DLD1 (cell line): Measurements from ENCODE around the gene ECT2.
"Not testable (repeated sequence)": the region's sequence is repeated elsewhere in the genome, so short reads cannot be mapped to it uniquely, and the experiment has no call there.

Source experiments
- in situ Hi-C: cut with HindIII; loops from 2 replicates; pipeline ENCODE4 v1.10.0; 2017; ENCODE audit warnings: low sequenced_read_pairs

Gene ECT2, protein sequence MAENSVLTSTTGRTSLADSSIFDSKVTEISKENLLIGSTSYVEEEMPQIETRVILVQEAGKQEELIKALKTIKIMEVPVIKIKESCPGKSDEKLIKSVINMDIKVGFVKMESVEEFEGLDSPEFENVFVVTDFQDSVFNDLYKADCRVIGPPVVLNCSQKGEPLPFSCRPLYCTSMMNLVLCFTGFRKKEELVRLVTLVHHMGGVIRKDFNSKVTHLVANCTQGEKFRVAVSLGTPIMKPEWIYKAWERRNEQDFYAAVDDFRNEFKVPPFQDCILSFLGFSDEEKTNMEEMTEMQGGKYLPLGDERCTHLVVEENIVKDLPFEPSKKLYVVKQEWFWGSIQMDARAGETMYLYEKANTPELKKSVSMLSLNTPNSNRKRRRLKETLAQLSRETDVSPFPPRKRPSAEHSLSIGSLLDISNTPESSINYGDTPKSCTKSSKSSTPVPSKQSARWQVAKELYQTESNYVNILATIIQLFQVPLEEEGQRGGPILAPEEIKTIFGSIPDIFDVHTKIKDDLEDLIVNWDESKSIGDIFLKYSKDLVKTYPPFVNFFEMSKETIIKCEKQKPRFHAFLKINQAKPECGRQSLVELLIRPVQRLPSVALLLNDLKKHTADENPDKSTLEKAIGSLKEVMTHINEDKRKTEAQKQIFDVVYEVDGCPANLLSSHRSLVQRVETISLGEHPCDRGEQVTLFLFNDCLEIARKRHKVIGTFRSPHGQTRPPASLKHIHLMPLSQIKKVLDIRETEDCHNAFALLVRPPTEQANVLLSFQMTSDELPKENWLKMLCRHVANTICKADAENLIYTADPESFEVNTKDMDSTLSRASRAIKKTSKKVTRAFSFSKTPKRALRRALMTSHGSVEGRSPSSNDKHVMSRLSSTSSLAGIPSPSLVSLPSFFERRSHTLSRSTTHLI

GRCh38 chr3:172750368-172751174 lies at the start of gene ECT2:
Gene ECT2, plus strand, starts transcription at chr3:172750726. Its CDS starts 3,805 bp downstream, at chr3:172754531.
- in situ Hi-C loops: no loop called here

- in situ Hi-C loops: no loop called here
Observed at GRCh38 chr3:172700936-172701455, 49.5 kb upstream of the ECT2 start.

DNA sequence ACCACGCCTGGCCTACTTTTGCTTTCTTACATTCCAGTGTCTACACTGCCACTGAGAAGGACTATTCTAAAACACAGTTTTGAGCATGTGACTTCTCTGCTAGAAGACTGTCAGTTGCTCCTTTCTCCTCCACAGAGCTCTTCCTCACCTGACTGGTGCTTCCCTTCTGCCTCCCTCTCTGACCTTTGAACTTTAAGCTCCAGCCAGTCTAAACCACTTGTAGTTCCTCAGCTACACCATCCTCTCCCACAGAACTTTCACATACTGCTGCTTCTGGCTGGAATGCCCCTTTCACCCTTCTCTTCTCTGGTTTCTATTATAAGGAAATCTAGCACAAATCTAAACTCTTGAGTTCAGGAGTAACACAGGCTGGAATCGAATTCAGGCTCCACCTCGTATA lies 48.8 kb upstream of the ECT2 start:
- in situ Hi-C loops: no loop called here

DNA sequence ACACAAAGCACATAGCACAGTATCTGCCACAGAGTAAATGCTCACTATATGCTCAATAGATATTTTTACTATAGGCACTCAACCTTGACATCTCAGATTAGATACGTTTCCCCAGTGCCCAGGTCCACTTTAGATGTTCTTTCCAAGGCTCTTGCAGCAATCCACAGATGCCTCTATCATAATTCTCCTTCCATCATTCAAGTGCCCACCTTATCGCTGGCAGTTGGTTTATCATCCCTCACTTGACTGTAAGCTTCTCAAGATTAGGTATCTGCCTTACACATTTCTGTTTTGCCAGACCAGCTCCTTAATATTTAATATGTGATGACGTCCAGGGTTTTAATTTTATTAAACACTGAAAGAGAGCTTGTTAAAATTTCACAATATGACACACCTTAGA lies 48.3 kb upstream of the ECT2 start:
- in situ Hi-C loops: no loop called here

GRCh38 chr3:172702731-172703130 lies 47.8 kb upstream of the ECT2 start:
- in situ Hi-C loops: not testable (repeated sequence)

DNA sequence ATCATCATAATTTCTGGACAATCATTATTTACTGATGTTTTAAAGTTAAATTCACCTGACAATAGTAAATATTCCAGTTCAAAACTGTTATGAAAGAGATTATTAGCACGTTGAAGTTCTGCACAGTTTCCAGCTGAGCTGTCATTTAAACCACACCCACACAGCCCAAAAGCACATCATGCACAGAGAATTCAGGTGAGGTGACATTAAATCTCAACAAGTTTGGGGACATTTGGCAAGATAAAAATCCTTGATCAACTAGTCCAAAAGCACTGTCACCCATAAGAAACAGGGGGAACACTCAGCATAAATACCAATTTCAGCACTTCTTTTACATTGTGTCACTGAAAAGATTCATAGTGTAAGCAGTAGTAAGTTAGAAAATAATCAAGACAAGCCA lies 46.5 kb upstream of the ECT2 start:
- in situ Hi-C loops: no loop called here

DNA sequence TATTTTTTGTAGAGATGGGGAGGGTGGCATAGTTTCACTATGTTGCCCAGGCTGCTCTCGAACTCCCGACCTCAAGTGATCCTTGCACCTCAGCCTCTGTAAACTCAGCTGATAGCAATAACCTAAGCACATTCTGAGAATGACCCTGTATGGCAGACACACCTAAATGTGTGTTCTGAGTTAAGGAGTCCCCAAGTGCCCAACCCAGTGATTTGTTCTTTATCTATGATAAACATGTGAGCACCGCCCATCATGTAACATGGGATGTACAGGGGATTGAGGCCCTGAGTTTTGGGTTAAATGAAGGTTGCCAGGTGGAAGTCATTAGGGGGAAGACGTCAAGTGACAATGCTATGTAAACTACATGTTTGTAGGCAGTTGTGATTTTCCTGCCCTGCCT lies 45.4 kb upstream of the ECT2 start:
- in situ Hi-C loops: no loop called here

DNA sequence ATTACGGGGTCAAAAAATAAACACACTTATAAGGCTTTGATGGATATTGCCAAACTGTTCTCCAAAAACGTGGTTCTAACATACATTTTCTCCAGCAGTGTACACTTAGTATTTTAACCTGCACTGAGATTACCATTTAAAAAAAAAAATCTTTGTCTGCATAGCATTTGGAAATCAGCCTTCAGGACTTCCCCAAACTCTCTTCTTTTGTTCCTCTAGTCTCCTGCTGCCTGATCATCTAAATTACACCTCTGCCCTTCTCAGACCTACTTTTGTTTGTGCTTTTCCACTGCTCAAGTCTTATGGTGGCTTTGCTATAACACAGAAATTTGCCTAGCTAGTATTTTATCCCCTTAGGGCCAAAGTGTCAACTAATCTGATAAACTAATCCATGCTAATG lies 43.5 kb upstream of the ECT2 start:
- in situ Hi-C loops: no loop called here

DNA sequence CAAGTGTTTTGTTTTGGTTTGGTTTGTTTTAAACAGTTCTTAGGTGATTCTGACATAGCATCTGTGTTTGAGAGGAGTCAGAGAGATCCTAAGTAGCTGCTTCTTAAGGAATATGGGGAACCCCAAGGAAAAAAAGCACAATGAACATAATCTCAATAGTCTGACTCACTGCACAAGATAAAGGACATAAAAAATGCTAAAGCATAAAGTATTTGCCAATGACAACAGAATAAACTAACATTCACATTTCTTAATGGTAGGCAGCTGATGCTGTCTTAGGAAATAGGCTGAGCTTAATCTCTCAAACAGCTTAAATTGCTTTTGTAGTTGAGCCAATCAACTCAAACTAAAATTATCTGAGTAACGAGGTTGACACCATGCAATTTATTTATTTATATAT lies 42.6 kb upstream of the ECT2 start:
- in situ Hi-C loops: no loop called here

- in situ Hi-C loops: no loop called here
Observed at GRCh38 chr3:172708921-172709773, 41.4 kb upstream of the ECT2 start.

DNA sequence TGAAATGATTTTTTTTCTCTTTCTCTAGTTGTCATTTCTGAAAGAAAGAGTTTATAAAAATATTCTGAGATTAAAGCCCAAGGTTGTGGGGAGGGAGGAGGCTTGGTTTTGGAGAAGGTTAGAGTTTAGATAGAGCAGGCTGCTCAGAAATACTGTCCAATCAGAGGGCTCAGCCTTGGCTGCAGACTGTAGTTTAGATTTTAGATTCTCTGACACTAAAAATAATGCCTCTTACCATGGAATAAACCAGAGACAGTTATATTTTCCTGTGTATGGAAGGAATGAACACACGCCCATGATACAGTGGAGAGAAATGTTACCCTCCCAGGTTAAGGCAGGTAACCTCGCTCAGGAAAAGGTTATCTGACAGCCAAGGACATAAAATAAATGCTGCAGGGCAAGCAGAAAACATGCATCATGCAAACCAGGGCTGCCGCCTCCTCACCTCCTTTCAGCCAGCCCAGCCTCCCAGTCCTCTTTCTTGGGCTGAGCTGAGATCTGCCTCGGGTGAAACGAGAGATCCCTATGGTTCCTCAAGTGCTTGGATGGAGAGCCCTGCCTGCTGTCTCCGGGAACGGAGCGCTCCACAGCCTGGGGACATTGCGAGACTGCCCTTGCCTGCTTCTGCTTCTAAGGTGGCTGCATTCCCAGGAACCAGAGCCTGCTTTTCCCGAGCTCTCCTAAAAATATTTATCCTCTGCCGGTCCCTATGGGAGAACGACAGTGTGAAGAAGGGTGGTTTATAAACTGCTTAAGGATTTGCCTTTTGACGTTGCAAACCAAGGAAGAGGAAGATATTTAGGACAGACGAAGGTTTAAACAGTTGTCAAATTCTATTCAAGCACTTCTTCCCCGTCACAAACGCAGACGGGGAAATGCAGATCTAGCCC lies 40.5 kb upstream of the ECT2 start:
- in situ Hi-C loops: no loop called here

- in situ Hi-C loops: no loop called here
Observed at GRCh38 chr3:172710664-172711453, 39.7 kb upstream of the ECT2 start, which contains the start of gene NCEH1. Gene NCEH1, minus strand, starts transcription at chr3:172711067. Its CDS starts 83 bp downstream, at chr3:172710984.

- in situ Hi-C loops: no loop called here
Observed at GRCh38 chr3:172711454-172711795, 39.1 kb upstream of the ECT2 start.

GRCh38 chr3:172713316-172713715 lies 37.2 kb upstream of the ECT2 start:
- in situ Hi-C loops: no loop called here

DNA sequence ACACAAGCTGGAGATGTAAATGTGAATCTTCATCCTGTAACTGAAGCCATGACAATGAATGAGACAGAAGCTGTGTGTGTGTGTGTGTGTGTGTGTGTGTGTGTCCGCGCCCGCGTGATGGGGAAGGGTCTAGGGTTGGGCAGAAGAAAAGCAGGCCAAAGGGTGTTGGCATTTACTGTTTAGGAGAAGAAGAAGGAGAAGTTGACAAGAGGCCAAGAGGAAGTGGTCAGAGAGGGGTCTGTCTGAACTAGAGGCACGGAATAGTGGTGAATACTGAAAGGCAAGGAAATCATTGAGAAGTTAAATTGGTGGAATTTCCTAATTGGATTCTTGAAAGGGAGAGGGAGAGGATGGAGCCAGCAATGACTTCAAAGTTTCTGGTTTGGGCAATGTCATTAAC lies 34.0 kb upstream of the ECT2 start:
- in situ Hi-C loops: no loop called here

GRCh38 chr3:172717493-172718088 lies 32.9 kb upstream of the ECT2 start:
- in situ Hi-C loops: no loop called here

DNA sequence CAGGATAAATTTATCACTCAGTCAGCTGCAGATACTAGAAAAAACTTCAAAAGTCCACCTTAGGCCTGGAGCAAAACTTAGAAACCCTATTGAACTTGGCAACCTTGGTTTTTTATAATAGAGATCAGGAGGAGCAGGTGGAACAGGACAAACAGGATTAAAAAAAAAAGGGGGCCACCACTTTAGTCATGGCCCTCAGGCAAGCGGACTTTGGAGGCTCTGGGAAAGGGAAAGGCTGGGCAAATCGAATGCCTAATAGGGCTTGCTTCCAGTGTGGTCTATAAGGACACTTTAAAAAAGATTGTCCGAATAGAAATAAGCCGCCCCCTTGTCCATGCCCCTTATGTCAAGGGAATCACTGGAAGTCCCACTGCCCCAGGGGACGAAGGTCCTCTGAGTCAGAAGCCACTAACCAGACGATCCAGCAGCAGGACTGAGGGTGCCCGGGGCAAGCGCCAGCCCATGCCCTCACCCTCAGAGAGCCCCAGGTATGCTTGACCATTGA lies 27.9 kb upstream of the ECT2 start:
- in situ Hi-C loops: not testable (repeated sequence)

- in situ Hi-C loops: no loop called here
Observed at GRCh38 chr3:172726380-172726779, 24.1 kb upstream of the ECT2 start.
